Cardiac ventricle fibroblast (primary cell): Measurements from ENCODE around the gene TMC4. TPM values are rescaled to one million over a fixed set of nuclear protein-coding genes. Genes with fewer than 3 reads are reported as not detected.

Experiments used
- total RNA-seq: library from RNA; depleted of rRNA; stranded (reverse); fragments of >200 nt; gene quantifications from 2 replicates; pipeline ENCODE4 v1.2.3, GENCODE V29; 2015

Gene TMC4
- 0.44 TPM in 1 of 2 replicates, not detected in the other for total RNA-seq

GRCh38 chr19:54172471-54173358 is at the start of gene TMC4:
TSS of gene TMC4 (minus strand) at chr19:54173160. CDS start at chr19:54173117, 43 bp downstream.

GRCh38 chr19:54191011-54191810 is 18.3 kb upstream of the TMC4 start, which contains the start of gene TSEN34:
TSS of gene TSEN34 (plus strand) at chr19:54191308. CDS start at chr19:54191365, 57 bp downstream.

GRCh38 chr19:54189145-54189734 is 16.3 kb upstream of the TMC4 start, which contains the start of gene MBOAT7:
TSS of gene MBOAT7 (minus strand) at chr19:54189580. CDS start at chr19:54188508, 1,072 bp downstream.

GRCh38 chr19:54159352-54160181 is 13.4 kb downstream of the TMC4 start, which contains the start of gene LENG1:
TSS of gene LENG1 (minus strand) at chr19:54159721. CDS start at chr19:54159695, 26 bp downstream.

GRCh38 chr19:54137699-54138488 is 35.1 kb downstream of the TMC4 start, which contains the start of gene CNOT3:
TSS of gene CNOT3 (plus strand) at chr19:54137762. CDS start at chr19:54142979, 5,217 bp downstream.

GRCh38 chr19:54115109-54116063 is 57.6 kb downstream of the TMC4 start, which contains the start of the genes PRPF31 and TFPT:
TSS of gene PRPF31 (plus strand) at chr19:54115754. CDS start at chr19:54118279, 2,525 bp downstream.
TSS of gene TFPT (minus strand) at chr19:54115657. CDS start at chr19:54115269, 388 bp downstream.

Other genes with a start within 250 kb of the TMC4 start
- gene CACNG8, start 210.2 kb downstream of the TMC4 start, total RNA-seq, result 0.39 and 1.1 TPM in 2 replicates
- gene CACNG6, start 181.5 kb downstream of the TMC4 start, total RNA-seq, result 0.68 and 1.8 TPM in 2 replicates
- not detected in 2 replicates for gene VSTM1, start 109.3 kb downstream of the TMC4 start, total RNA-seq
- gene TARM1, start 91.8 kb downstream of the TMC4 start, total RNA-seq, result not detected in 2 replicates
- gene OSCAR, start 72.4 kb downstream of the TMC4 start, total RNA-seq, result 0.69 TPM in 1 of 2 replicates, not detected in the other
- gene NDUFA3, start 70.3 kb downstream of the TMC4 start, total RNA-seq, result 5.2 and 6.7 TPM in 2 replicates
- 16.7 and 22.3 TPM in 2 replicates for gene TFPT, start 57.5 kb downstream of the TMC4 start, total RNA-seq
- 38.3 and 47.2 TPM in 2 replicates for gene PRPF31, start 57.4 kb downstream of the TMC4 start, total RNA-seq
- gene CNOT3, start 35.4 kb downstream of the TMC4 start, total RNA-seq, result 29.0 and 71.3 TPM in 2 replicates
- 2.6 and 4.3 TPM in 2 replicates for gene LENG1, start 13.4 kb downstream of the TMC4 start, total RNA-seq
- 146 and 153 TPM in 2 replicates for gene MBOAT7, start 16.4 kb upstream of the TMC4 start, total RNA-seq
- gene TSEN34, start 18.1 kb upstream of the TMC4 start, total RNA-seq, result 114 and 134 TPM in 2 replicates
- gene RPS9, start 27.7 kb upstream of the TMC4 start, total RNA-seq, result 2,120 and 2,256 TPM in 2 replicates
- not detected in 2 replicates for gene LILRB3, start 49.8 kb upstream of the TMC4 start, total RNA-seq
- not detected in 2 replicates for gene LILRA6, start 69.6 kb upstream of the TMC4 start, total RNA-seq
- gene LILRB5, start 84.1 kb upstream of the TMC4 start, total RNA-seq, result not detected in 2 replicates
- not detected in 2 replicates for gene LILRB2, start 108.0 kb upstream of the TMC4 start, total RNA-seq
- not detected in 2 replicates for gene LILRA5, start 140.0 kb upstream of the TMC4 start, total RNA-seq
- gene LILRA4, start 166.0 kb upstream of the TMC4 start, total RNA-seq, result not detected in 2 replicates
- not detected in 2 replicates for gene LAIR1, start 191.8 kb upstream of the TMC4 start, total RNA-seq
- not detected in 2 replicates for gene TTYH1, start 242.3 kb upstream of the TMC4 start, total RNA-seq